ENCODE data around the gene LKAAEAR1.

Gene LKAAEAR1

DNA sequence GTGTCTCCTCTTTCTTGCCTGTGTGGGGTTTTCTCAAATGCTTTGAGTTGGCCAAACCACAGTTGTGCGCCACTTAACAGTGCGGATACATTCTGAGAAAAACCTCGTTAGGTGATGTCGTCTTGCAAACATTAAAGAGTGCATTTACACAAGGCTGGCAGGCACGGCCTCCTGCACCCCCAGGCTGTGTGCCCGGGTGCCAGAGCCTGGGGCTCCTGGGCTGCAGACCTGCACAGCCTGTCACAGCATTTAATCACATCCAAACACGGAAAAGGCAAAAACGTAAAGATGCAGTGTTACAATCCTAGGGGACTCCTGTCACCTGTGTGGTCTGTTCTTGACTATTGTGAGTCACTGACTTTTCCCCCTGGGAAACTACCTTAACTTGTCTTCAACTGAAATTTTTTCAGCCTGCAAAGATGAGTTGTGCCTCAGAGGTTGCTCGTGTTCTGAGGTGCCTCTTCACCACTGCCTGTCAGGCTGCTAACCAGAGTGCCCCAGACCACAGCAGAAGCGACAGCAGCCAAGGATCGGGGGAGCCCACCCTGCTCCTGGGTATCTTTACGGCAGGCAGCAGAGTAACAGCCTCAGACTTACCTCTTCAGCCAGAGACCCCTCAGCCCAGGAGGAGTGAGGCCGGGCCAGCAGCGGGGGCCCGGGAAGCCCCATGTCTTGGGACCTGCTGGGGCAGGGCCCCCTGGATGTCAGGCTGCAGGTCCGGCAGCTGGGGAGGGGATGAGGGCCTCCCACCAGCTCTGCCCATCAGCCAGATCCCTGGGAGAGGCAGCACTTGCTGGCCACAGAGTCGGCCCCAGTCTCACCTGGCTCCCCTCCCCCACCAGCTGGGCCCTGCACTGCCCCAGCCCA is 48.9 kb downstream of the LKAAEAR1 start:
- TF ChIP-seq NFIC (IDR thresholded peaks at IDR 0.05), result no peak

GRCh38 chr20:64033981-64034493 is 50.2 kb downstream of the LKAAEAR1 start:
- TF ChIP-seq TCF12 (IDR thresholded peaks at IDR 0.05; ENCODE audit: low read depth) (no peak), EGR1 (IDR thresholded peaks at IDR 0.05) (no peak), USF1 (IDR thresholded peaks at IDR 0.05) (no peak), TEAD4 (IDR thresholded peaks at IDR 0.05) (no peak), YY1 (IDR thresholded peaks at IDR 0.05; ENCODE audit: low read depth) (no peak), RAD21 (IDR thresholded peaks at IDR 0.05; ENCODE audit: low read depth) (no peak), EP300 (IDR thresholded peaks at IDR 0.05; ENCODE audit: borderline replicate concordance) (no peak), TAF1 (IDR thresholded peaks at IDR 0.05; ENCODE audit: low read depth) (no peak), FOXM1 (IDR thresholded peaks at IDR 0.05; ENCODE audit: borderline replicate concordance, low read depth) (no peak), CREB1 (IDR thresholded peaks at IDR 0.05; ENCODE audit: low read depth) (no peak), REST (IDR thresholded peaks at IDR 0.05; ENCODE audit: low read depth) (no peak), ZBTB7A (IDR thresholded peaks at IDR 0.05; ENCODE audit: low read depth) (no peak), CEBPB (IDR thresholded peaks at IDR 0.05) (no peak), MAX (IDR thresholded peaks at IDR 0.05) (no peak), NFIC (IDR thresholded peaks at IDR 0.05) (no peak)
